ENCODE results near the gene TJP3.

Gene TJP3

DNA sequence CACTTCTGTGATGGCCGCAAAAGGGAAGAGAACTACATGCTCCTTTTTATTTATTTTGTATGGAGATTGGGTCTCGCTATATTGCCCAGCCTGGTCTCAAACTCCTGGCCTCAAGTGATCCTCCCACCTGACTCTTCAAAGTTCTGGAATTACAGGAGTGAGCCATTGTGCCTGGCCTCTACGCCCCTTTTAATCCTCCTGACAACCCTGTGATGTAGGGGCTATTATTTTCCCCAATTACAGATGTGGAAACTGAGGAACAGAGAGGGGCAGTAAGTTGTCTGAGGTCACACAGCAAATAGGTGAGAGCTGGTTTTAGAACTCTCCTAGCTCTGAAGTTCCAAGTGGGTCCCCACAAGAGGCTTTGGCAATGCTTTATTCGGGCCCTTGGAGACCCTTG, 11.7 kb downstream of the TJP3 start:
- no peak for DNase-seq

DNA sequence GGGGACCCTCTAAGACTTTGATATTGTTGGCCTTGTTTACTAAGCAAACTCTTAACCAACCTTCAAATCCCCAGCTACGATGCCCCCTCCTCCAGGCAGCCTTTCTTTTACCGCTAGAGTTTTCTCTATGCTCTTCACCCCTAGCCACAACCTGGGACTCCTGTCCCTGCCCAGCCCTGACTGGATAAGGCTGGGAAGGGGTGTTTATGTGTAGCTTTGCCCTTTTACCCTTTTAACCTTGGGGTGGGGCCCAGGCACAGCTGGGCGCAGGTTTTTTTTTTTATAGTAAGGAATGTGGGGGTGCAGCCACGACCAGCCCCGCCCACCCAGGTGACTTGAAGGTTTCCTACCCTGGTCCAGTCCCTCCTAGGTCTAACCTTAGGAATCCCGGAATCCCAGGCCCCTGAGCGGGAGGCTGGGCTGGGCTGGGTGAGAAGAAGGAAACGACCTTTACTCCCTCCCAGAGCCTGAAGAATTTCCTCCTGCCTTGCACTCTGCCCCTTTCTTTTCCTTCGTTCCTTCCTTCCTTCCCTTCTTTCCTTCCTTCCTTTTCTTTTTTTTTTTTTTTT, 12.2 kb downstream of the TJP3 start:
- no peak for DNase-seq

DNA sequence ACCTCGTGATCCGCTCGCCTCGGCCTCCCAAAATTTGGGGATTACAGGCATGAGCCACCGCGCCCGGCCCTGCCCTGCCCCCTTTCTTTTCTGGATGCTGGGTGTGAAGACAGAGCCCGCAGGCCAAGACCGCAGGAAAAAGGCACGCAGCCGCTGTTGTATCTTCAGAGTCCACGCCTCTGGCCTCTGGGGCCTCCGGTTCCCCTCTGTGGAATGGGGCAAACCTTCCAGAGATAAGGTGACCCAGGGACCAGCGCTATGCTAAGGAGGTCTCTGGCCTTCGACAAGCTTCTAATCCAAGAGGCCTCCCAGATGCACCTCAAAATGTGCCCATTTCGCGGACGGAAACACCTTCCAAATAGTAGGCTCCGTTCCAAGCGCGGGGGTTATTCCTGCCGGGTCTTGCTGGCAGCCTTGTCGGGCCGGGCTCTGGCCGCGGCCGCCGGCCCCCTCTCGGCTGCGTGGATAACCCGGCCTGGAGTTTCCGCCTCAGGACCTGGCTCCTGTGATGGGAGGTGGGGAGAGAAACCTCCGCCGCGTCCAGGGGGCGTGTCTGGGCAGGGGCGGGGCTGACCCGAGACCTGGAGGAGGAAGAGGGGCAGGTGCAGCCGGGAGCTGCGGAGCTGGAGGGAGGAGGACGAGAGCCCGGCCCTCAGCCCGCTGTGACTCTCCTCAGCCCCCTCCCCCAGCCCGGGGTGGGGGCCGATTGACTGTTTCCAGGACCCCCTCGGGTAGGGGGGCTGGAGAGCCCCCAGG, 13.1 kb downstream of the TJP3 start:
- peak; percentile 88 for DNase-seq

DNA sequence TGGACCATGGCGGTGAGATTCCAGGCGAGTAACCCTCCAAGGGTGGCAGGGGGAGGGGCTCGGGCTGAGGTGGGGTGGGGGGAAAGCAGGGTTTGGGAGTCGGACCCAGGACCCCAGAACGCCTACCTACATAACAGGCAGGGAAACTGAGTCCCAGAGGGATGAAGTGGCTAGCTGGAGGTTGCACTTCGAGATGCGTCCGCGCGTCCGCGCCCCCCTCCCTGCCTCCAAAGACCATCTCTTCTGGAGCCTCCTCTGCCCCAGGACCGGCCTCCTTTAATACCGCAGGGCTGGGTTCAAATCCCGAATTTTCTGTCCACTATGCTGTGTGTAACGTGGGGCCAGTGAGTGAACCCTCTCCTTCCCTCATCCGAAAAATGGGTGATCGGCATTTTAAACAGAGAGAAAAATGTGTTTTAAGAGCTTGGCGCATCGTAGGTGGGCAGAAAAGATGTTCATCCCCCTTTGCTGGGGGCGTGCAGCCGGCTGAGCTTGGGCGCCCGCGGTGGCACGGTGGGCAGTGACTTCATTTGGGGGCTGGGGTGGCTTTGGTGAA, 13.8 kb downstream of the TJP3 start:
- no peak for DNase-seq

DNA sequence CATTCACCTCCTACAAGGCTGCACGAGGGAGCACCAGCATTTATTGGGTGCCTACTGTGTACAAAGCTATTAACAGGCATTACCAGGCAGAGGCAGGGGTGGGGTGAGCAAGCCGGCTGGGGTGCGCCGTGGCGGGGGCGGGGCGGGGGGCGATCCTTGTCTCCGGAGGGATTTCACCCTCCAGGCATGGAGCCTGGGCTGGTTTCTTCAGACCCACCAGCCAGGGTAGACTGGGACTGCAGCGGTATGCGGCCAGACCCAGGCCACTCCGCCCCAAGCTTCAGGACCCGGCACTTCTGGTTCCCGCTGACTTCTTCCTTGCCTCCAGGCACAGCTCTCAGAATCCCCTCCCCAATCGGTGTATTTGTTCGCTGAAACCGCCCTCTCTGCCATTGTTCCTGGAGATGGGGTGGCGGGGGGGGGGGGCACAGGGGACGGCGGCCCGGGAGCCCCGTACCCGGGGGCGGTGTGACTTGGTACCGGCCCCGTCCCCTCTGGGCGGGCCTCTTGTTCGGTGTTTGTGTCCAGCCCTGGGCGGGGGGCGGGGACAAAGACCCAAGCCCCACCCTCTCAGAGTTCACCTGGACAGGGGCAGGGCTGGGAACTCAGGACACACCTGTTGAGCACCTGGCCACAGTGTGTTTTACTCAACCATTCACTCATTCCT, 14.4 kb downstream of the TJP3 start:
- no peak for DNase-seq

DNA sequence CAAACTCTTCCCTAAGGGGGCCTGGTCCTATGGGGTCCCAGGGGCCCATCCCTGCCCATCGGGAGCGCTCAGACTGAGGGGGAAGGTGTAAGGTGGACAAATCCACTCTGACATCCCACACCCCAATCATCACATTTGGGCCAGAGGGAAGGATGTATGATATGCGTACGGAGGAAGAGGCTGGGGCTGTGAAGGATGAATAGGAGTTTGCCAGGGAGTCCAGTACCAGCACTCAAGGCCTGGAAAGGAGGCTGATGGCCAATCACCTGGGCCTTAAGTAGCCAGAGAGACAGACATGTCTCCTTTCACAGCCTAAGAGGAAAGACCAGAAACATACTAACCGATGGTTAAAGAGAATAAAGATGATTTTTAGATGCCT, 14.9 kb downstream of the TJP3 start:
- no peak for DNase-seq

DNA sequence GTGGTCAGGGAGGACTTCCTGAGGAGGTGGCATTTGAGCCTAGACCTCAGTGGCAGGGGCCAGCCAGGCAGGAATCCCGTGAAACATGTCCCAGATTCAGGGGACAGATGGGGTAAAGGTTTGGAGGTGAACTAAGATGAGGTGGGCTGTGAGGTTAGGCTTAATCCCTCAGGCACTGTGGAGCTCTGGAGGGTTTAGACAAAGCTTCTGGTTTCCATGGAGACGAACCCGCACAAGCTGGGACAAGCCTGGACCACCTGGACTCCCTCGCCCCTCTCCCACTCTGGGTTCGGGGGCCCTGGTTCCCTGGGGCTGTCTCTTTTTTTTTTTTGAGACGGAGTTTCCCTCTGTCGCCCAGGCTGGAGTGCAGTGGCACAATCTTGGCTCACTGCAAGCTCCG, 15.7 kb downstream of the TJP3 start:
- no peak for DNase-seq

DNA sequence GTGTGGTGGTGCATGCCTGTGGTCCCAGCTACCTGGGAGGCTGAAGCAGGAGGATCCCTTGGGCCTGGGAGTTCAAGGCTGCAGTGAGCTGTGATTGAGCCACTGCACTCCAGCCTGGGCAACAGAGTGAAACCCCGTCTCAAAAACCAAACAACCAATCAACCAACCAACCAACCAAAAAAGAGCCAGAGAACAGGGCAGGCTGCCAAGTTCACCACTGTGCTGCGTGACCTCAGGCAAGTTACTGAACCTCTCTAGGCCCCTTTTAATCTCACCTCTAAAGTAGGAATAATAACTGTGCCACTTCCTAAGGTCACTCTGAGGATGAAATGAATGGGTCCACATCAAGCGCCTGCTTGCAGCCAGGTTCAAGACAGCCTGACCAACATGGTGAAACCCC, 16.9 kb downstream of the TJP3 start:
- DNase-seq: no peak

DNA sequence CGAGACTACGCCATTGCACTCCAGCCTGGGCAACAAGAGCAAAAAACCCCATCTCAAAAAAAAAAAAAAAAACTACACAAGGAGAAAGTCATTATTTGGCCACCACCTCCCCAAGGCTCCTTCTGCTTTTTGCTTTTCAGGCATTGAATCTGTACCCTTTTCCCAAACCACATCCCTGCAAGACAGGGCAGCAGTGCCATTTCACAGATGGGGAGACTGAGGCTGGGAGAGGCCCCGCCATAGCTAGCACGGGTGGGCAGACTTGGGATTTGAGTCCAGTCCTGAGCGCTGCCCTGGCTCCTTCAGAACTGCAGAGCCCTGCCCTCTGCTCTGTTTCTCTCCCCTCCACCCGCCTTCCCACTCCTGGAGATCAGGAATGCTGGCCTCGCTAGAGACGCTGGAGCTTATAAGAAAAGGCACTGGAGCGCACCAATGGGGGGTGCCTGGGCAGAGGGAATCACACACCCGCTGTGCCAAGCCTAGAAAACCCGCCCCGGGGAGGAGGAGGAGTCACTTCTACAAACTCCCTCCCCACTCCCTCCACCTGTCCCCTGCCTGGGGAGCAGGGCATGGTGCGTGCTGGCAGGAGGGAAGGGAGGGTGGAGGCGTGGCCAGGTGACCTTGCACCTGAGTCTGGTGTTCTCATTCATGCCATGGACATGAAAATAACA, 17.6 kb downstream of the TJP3 start:
- no peak for DNase-seq

DNA sequence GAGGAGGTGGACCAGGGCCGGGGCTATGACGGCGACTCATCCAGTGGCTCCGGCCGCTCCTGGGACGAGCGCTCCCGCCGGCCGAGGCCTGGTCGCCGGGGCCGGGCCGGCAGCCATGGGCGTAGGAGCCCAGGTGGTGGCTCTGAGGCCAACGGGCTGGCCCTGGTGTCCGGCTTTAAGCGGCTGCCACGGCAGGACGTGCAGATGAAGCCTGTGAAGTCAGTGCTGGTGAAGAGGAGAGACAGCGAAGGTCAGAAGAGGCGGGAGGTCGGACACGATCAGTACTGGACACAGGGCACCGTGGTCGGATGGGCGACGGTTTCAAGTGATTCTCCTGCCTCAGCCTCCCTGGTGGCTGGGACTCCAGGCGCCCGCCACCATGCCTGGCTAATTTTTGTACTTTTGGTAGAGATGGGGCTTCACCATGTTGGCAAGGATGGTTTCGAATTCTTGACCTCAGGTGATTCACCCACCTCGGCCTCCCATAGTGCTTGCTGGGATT, 22.3 kb downstream of the TJP3 start:
- DNase-seq: no peak

DNA sequence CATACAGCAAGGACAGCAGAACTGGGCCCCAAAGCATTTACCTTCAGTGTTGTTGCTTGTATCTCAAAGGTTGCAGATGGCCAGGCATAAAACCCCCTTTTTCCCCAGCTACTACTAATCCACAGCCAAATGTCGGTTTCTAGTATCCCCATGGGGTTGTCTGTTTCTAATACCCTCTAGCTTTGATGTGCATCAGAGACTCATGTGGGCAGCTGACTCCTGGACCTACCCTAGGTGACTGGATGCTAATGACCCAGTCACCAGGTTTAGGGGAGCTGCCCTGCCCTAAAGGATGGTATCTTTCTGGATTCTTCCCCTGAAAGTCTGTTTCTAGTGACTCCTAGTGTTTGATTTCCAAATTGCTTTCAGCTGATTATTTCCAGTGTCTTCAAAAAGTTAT, 23.9 kb downstream of the TJP3 start:
- no peak for DNase-seq

DNA sequence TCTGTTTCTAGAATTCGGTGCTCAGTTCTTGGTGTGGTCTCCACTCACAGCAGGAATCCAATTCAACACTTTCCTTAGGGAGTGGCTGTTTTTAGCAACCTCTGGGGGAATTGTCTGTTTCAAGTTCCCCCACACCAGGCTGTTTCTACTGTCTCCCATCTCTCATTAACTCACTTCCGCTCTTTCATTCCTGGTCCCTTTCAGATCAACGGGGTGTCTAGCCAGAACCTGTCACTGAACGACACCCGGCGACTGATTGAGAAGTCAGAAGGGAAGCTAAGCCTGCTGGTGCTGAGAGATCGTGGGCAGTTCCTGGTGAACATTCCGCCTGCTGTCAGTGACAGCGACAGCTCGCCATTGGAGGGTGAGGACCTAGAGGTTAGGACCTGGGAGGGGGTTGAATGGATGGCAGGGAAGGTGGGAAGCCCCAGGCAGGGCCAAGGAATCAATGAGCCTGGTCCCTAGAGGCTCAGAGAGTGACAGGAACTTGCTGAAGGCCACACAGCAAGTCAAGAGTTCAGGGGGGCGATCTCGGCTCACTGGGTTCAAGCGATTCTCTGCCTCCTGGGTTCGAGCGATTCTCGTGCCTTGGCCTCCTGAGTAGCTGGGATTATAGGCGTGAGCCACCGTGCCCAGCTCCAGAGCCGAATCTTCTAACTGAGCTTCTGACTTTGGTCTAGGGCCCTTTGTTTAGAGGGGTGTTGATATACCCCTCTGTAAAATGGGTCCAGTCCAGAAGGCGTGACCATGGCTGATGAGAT, 25.5 kb downstream of the TJP3 start:
- DNase-seq: no peak

DNA sequence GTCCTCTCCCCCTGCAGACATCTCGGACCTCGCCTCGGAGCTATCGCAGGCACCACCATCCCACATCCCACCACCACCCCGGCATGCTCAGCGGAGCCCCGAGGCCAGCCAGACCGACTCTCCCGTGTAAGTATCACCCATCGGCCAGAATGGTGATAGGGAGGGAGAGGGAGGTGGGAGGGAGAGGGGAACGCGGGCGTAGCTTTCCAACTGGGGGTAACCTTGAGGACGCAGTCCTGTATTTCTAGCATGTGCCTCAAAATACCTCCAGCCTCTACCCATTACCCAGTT, 26.1 kb downstream of the TJP3 start:
- no peak for DNase-seq

DNA sequence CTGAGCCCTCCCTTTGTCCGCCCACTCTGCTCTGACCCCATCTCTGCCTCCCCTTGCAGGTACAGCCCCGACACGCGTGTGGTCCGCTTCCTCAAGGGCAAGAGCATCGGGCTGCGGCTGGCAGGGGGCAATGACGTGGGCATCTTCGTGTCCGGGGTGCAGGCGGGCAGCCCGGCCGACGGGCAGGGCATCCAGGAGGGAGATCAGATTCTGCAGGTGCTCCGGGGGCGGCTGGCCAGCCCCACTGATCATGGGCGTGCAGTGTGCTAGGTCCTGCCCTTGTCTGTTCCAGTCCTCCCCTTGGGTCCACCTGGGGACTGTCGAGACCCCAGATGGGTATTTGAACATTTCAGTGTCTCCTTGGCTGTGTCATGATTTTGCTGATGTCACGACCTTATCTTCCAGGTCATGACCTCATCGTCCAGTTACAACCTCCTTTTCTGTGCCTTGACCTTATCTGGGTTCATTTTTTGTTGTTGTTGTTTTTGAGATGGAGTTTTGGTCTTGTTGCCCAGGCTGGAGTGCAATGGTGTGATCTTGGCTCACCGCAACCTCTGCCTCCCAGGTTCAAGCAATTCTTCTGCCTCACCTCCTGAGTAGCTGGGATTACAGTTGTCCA, 28.0 kb downstream of the TJP3 start:
- no peak for DNase-seq

DNA sequence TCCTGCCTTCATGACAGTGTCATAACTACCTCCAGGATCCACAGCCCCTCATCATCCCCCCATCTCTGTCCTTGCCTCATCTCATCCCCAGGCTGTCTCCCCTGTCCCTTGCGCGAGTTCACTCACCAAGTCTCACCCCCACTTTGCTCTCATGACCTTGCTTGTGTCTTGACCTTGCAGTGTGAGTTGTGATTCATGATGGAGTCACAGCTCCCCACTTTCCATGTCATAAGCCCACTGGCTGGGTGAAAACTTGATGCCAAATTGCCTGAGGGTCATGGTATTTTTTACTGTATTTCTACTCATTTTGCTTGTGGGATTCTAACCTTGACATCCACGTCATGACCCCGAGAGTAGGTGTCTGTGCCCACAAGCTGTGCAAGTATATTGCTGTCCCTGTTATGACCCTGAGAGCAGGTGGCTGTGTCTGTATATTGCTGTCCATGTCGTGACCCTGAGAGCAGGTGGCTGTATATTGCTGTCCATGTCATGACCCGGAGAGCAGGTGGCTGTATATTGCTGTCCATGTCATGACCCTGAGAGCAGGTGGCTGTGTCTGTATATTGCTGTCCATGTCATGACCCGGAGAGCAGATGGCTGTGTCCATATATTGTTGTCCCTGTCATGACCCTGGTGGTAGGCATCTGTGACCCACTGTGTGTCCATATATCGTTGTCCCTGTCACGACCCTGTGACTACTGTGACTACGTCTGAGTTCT, 29.5 kb downstream of the TJP3 start:
- no peak for DNase-seq

DNA sequence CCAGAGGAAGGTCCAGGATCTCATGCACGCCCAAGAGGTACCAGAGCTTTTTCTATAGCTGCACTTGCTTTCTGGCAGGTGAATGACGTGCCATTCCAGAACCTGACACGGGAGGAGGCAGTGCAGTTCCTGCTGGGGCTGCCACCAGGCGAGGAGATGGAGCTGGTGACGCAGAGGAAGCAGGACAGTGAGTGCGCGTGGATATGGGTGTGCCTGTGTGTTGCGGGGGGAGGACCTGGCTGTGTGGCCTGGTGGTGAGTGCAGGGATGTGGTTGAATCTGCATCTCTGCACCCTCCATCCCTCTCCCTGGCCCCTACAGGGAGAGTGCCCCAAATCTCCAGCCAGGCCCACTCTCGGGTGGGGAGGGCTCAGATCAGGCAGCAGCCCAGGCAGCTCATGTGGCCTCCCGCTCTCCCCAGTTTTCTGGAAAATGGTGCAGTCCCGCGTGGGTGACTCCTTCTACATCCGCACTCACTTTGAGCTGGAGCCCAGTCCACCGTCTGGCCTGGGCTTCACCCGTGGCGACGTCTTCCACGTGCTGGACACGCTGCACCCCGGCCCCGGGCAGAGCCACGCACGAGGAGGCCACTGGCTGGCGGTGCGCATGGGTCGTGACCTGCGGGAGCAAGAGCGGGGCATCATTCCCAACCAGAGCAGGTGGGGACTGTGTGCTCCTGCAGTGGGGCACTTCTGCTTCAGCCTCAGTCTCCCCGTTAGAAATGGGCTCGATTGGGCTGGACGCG, 30.5 kb downstream of the TJP3 start:
- no peak for DNase-seq

DNA sequence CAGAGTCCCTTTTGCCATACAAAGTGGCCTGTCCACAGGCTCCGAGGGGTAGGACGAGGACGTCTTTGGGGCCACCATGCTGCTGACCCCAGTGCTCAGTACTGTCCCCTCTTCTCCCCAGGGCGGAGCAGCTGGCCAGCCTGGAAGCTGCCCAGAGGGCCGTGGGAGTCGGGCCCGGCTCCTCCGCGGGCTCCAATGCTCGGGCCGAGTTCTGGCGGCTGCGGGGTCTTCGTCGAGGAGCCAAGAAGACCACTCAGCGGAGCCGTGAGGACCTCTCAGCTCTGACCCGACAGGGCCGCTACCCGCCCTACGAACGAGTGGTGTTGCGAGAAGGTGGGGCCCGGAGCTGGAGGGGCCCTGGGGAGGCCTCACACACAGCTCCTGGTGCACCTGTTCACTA, 32.2 kb downstream of the TJP3 start:
- no peak for DNase-seq

DNA sequence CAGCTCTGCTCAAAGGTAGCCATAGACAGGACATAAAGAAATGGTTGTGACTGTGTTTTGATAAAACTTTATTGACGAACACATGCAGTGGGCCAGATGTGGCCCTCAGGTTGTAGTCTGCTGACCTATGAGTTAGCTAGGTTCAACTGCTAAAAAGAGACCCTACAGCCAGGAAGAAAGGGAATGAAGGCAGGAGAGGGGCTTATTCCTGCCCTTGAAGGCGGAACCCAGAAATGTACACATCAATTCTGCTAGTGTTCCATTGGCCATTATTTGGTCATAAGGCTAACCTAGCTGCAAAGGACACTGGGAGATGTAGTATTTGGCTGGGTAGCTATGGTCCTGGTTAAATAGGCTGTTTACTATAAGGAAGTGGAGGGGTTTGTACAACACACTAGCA, 35.3 kb downstream of the TJP3 start:
- peak; percentile 58 for DNase-seq

DNA sequence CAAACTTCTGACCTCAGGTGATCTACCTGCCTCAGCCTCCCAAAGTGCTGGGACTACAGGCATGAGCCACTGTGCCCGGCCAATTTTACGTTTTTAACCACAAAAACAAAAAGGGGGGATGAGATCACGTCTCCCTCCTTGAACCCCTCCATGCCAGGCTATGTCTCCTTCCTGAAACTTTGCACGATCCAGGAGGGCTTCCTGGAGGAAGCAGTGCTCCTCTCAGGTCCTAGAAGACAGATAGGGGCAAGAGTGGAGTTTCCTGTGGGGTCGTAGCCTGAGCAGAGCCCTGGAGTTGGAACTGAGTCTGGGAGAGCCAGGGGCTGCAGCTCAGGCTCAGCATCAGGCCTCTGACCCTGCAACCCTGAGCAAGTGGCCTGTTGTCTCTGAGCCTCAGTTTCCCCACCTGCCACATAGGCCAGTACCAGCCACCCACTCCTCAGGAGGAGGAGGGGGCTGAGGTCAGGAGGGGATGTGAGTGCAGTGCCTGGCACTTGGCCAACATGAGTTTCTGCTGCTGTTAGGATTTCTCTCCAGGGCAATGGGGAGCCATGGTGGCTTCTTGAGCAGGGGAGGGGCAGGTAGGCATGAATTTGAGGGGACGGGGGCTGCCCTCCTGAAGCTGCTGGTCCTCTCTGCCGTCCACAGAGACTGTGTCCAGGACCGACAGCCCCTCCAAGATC, 37.3 kb downstream of the TJP3 start:
- no peak for DNase-seq

DNA sequence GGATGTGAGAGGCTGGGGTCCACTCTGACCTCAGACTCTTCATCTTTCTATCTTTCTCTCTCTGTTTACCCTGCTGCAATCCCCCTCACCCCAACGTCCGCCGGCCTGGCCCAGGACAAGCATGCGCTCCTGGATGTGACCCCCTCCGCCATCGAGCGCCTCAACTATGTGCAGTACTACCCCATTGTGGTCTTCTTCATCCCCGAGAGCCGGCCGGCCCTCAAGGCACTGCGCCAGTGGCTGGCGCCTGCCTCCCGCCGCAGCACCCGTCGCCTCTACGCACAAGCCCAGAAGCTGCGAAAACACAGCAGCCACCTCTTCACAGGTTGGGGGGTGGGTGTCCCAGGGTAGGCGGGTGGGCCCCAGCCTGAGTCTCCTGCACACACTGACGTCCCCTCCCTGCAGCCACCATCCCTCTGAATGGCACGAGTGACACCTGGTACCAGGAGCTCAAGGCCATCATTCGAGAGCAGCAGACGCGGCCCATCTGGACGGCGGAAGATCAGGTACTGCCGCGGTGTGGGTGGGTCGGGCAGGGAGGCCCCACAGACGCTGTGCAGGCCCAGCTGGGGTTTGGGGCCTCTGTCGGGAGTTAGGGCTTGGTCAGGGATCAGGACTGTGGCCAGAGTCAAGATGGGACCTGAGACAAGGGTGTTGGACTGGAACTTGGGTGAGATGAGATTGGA, 38.3 kb downstream of the TJP3 start:
- no peak for DNase-seq

Measured in hematopoietic multipotent progenitor cell treated with erythropoietin and hydrocortisone succinate and interleukin-3 and kit ligand, for 6 days (in vitro differentiated cells).